ENCODE results near the gene COL27A1.

The COL27A1 gene

DNA sequence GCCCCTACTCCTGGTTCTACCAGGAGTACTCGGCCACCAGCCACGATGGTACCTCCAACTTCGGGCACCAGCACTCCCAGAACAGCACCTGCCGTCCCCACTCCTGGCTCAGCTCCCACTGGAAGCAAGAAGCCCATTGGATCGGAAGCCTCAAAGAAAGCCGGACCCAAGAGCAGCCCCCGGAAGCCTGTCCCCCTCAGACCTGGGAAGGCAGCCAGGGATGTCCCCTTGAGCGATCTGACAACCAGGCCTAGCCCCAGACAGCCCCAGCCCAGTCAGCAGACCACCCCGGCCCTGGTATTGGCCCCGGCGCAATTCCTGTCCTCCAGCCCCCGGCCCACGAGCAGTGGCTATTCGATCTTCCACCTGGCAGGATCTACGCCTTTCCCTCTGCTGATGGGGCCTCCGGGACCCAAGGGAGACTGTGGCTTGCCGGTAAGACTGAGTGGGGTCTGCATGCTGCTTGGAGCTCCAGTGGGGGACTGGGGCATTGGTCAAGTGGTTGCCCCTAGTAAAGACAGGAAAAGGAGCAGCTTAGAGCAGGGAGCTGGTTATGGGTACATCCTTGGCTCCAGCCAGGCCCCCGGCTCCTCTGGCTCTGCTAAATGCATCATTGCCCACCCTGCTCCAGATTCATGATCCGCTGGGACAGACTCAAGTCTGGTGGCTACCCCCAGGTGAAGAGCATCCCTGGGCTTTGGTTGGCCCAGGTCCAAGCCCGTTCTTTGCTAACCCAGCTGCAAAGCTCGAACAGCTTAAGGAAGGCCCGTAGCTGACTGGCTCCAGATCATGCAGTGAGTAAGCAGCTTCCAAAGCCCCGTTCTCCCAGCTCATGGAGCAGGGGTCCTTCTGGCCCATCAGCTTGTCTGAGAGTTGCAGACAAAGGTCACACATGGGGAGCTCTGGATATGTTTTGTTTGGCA lies 14.0 kb downstream of the COL27A1 start:
- no peak for DNase-seq

GRCh38 chr9:114169952-114170770 lies 14.8 kb downstream of the COL27A1 start:
- DNase-seq: no peak

- no peak for DNase-seq
Measured at GRCh38 chr9:114170771-114171461, 15.6 kb downstream of the COL27A1 start.

DNA sequence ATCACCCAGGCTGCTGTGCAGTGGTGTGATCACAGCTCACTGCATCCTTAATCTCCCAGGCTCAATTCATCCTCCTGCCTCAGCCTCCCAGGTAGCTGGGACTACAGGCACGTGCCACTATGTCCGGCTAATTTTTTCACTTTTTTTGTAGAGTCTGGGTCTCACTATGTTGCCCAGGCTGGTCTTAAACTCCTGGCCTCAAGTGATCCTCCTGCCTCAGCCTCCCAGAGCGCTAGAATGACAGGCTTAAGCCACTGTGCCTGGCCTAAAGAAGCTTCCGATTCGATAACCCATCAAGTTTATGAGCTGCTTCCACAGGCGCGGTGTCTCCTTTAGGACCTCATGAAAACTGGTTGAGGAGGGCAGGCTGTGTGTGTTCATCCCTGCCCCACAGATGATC lies 16.2 kb downstream of the COL27A1 start:
- DNase-seq: no peak

- DNase-seq: no peak
Measured at GRCh38 chr9:114172981-114173833, 17.9 kb downstream of the COL27A1 start.

DNA sequence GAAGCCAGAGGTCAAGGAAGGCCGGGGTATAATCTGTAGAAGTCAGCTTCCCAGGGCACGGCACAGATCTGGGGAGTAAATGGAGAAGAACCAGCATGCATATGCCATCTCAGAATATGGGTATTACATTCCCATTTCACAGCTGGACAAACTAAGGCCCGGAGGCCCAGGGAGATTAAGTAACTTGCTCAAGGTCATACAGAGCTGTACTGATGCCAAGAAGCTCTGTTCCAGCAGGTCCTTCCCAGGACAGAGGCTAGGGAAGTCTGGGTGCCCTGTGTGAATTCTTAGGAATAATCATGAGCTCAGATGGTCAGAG lies 19.2 kb downstream of the COL27A1 start:
- no peak for DNase-seq

- DNase-seq: no peak
Measured at GRCh38 chr9:114174876-114175771, 19.8 kb downstream of the COL27A1 start.

- no peak for DNase-seq
Measured at GRCh38 chr9:114176624-114177291, 21.4 kb downstream of the COL27A1 start.

GRCh38 chr9:114177423-114178064 lies 22.2 kb downstream of the COL27A1 start:
- no peak for DNase-seq

- no peak for DNase-seq
Measured at GRCh38 chr9:114178076-114178475, 22.7 kb downstream of the COL27A1 start.

DNA sequence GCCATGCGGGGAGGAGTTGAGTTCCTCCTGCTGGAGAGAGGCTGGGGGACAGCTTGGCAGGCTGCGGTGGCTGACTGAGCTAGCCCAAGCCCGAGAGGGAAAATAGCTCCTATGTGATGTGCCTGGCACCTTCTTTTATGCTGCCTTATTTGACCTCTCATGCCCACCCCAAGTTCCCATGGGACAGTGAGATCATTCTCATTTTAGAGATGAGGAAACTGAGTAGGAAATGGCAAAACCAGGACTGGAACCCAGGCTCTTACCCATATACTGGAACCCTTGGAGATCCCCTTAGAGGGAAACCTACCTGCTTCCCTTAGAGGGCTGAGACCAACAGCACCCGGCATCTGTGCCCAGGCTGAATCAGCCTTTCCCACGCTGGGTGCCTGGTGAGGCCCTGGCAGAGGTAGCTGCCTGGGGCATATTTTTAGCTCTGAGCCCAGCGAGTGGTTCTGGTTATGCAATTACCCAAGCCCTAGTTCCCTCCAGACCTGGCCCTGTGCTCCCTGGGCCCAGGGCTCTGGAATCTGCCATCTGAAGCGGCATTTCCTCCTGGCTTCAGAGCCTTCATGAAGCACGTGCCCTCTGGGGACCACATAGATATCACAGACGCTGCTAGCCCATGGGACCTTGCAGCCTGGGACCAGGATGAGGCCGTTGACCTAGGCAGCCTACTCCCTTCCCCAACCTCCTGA lies 23.6 kb downstream of the COL27A1 start:
- no peak for DNase-seq

- DNase-seq: no peak
Measured at GRCh38 chr9:114179516-114179915, 24.2 kb downstream of the COL27A1 start.

DNA sequence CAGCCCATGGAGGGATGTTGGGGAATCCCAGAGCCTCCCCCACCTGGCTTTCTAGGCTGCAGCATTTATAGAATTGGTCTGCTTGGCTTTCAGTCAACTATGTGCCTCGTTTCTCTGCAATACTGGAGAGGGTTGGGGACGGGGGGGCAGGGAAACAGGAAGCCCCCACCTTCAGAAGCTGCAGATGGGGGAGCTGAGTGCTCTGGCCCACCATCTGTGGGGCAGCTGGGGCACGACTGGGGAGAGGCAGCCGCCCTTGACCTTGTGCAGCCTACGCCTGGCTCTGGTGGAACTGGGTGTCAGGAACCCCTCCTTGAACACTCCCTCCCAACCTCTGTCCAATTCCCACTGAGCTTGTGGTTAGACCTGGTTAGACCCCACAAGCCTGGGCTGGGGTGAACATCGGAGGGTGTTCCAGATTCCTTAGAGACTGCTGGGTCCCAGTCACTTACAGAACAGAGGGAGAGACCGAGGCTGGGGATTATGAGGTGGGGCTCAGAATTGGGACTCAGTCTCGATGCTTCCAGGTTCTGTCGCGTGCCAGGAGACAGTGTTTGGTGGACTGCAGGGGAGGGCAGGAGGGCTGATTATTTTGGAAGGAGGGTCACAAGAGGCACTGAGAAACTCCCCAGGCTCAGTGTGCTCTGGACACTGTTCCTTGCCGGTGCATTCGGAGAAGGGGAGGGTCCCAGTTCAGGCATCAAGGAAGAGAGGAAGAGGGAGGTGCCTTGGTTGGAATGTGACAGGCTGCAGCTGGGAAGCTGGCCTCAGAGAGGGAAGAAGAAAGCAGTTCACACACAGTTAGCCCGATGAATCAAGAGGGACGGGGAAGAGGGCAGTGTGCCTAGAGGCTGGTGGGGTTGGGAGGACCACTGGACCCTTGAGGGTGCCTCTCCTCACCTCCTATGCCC lies 25.6 kb downstream of the COL27A1 start:
- no peak for DNase-seq

DNA sequence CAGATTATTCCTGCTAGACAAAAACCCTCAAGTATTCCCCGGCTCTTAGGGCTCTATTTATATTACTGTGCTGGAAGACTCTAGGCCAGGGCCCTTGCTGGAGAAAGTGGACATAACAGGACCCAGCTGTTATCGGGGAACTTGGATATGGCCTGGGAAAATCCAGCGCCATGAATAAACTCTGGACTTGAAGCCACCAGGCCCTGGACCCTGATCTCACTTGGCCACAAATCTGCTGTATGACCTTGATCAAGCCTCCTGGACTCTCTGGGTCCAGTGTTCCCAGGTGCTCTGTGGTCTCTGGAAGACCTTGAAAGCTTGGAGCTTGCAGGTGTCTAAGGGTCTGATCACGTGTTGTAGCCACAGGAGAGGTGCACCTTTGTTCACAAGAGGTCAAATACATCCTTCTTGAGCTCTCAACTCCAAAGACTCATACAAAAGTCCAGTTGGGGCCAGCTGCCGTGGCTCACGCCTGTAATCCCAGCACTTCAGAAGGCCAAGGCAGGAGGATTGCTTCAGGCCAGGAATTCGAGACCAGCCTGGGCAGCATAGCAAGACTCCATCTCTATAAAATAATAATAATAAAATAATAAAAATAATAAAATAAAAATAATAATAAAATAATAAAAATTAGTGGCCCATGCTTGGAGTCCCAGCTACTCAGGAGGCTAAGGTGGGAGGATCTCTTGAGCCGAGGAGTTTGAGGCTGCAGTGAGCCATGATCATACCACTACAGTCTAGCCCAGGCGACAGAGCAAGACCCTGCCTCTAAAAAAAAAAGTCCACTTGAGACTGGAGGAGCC lies 26.5 kb downstream of the COL27A1 start:
- no peak for DNase-seq

GRCh38 chr9:114183006-114183405 lies 27.7 kb downstream of the COL27A1 start:
- no peak for DNase-seq

DNA sequence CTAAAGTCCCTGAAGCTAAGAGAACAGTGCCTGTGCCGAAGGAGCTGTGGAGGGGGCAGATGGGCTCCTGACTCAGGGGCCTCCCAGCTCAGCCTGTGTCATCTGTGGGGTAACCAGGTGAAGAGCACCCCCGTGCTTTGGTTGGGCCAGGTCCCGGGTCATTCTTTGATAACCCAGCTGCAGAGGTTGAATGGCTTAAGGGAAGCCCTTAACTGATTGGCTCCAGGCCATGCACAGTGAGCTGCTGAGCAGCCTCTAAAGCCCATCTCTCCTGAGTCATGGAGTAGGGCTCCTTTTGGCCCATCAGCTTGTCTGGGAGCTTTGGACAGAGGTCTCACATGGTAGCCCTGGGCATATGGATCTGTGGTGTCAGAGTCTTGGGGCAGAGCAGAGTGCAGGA lies 28.7 kb downstream of the COL27A1 start:
- no peak for DNase-seq

GRCh38 chr9:114184866-114185265 lies 29.5 kb downstream of the COL27A1 start:
- no peak for DNase-seq
